ENCODE data around the gene BOLL. TPM values are rescaled to one million over a fixed set of nuclear protein-coding genes. Genes with fewer than 3 reads are reported as not detected.
A peak's percentile ranks its signal among the peaks of the same experiment; 100 is the strongest.
"Not testable (repeated sequence)": the region's sequence is repeated elsewhere in the genome, so short reads cannot be mapped to it uniquely, and the experiment has no call there.

Gene BOLL, protein sequence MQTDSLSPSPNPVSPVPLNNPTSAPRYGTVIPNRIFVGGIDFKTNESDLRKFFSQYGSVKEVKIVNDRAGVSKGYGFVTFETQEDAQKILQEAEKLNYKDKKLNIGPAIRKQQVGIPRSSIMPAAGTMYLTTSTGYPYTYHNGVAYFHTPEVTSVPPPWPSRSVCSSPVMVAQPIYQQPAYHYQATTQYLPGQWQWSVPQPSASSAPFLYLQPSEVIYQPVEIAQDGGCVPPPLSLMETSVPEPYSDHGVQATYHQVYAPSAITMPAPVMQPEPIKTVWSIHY
- total RNA-seq: 0.62 TPM
- 1 to 10 TPM in 7 of 8 donors, under 1 TPM in 1; 0.89 to 1.7 (median 1.4) TPM for polyA plus RNA-seq (ENCODE audit: insufficient read depth in 1 of 8, insufficient read length in 8 of 8, low replicate concordance in 1 of 8)
- long read RNA-seq, donor 1: 0 reads
- long read RNA-seq, donor 2: 0 reads
- long read RNA-seq, donor 3: 0 reads
- long read RNA-seq, donor 4, partial matches to known transcripts: 0 of 1 reads
- long read RNA-seq, donor 4, other reads (novel, unspliced or antisense): 0 of 1 reads
- long read RNA-seq, donor 5: 0 reads
- long read RNA-seq, donor 6: 0 reads
- long read RNA-seq, donor 7: 0 reads
- long read RNA-seq, donor 8: 0 reads
- long read RNA-seq, donor 9: 0 reads
- long read RNA-seq, donor 10: 0 reads
- long read RNA-seq, donor 11: 0 reads

DNA sequence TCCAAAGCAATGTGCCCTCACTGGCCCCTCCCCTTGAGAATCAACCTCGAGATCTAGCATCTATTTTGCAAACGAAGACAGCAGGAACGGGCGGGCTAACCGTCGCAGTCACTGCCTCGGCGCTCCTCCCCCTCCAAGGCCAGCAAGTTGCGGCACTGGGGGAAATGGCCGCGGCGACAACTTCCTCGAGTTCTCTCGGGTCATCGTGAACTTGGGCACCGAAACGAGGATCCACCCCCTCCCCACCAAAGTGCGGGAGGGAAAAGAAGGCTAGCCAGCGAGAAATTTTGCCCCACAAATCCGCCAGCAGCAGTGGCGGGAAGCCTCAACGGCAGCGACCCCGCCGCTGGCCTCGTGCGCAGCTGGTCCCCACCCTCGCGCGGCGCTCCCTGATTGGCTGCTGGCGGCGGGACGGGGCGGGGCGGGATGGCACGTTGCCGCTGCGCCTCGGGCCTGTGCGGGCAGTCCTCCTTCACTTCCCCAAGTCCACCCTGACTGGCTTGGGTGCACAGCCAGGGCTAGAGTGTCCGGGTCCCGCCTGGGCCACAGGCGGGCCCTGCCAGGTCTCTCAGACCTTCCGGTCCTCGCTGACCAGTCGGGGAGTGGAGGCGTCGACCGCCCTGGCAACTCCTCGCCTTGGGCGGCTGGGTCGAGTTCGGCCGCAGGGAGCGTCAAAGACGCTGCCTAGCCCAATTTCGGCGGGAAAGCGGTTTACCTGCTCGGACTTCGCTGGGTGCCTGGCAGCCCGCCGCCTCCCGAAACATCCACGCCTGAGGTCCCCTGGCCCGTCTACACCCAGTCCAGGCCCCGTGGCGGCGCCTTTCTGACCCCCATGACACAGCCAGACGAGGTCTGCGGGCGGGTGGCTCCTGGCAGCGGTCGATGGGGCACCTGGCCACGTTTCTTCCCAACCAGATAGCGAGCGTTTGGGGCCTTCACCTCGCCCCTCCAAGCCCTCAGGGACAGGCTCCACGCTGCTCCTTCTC is at the start of gene BOLL:
TSS of gene BOLL (minus strand) at position 364 of the 986 bp plus-strand sequence. CDS start 3,469 bp downstream, outside the sequence.
- peaks cover 20% of the 10 kb centered on the region for H3K27me3 ChIP-seq (ENCODE audit: control insufficient read depth, insufficient read depth, low read length)
- no peak for DNase-seq
- peaks cover 3% of the 10 kb centered on the region for H3K4me1 ChIP-seq (ENCODE audit: control insufficient read depth, insufficient read depth, low read length)
- no peak within 1 kb of the TSS for H3K27ac ChIP-seq (ENCODE audit: low read length)
- no peaks in the 10 kb centered on the region for H3K9me3 ChIP-seq (replicated peaks; ENCODE audit: control insufficient read depth, low read depth, low read length)
- peak within 1 kb of the TSS; percentile 51 for H3K4me3 ChIP-seq (ENCODE audit: low read length)
- WGBS (ENCODE audit: insufficient coverage): 89% methylated on average over 69 of the region's 80 CpGs
- no peaks in the 10 kb centered on the region for H3K36me3 ChIP-seq (ENCODE audit: control insufficient read depth, insufficient read depth, low read length)

DNA sequence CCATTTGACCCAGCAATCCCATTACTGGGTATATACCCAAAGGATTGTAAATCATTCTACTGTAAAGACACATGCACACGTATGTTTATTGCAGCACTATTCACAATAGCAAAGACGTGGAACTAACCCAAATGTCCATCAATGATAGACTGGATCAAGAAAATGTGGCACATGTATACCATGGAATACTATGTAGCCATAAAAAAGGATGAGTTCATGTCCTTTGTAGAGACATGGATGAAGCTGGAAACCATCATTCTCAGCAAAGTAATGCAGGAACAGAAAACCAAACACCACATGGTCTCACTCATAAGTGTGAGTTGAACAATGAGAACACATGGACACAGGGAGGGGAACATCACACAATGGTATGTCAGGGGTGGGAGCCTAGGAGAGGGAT is 49.7 kb upstream of the BOLL start:
- H3K27me3 ChIP-seq (ENCODE audit: control insufficient read depth, insufficient read depth, low read length); H3K4me3 ChIP-seq (ENCODE audit: low read length); H3K36me3 ChIP-seq (ENCODE audit: control insufficient read depth, insufficient read depth, low read length); H3K4me1 ChIP-seq (ENCODE audit: control insufficient read depth, insufficient read depth, low read length); H3K27ac ChIP-seq (ENCODE audit: low read length); H3K9me3 ChIP-seq (replicated peaks; ENCODE audit: control insufficient read depth, low read depth, low read length); DNase-seq: not testable (repeated sequence)
- no CpG with 5 or more reads among the region's 2 CpGs for WGBS (ENCODE audit: insufficient coverage)

DNA sequence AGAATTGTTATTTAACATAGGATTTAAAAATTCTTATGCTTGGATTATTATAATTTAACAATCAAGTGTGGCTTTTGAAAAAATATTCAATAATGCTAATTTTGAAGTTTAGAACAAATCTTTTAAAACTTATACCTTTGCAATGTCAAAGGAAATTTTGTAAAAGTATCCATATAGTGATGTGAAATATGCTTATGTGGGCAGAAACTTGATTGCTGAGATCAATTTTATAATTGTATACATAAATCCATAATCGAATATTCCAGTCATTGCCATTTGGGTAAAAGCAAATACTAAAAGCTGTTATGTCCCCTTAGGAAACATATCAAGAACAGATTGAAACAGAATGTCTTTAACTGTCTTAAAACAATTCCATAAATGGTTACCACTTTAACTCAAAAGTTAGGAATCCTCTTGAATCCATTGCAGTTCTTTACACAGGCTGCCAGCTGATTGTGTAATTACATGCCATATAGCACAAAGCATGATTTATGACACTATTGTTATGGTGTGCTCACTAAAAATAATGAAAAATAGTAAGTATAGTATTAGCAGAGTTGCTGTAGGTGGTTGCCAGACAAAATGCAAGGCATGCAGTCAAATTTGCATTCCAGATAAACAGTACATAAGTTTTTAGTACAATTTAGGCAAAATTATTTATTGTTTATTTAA is 43.5 kb upstream of the BOLL start:
- WGBS (ENCODE audit: insufficient coverage): no CpG with 5 or more reads among the region's 1 CpG
- H3K9me3 ChIP-seq (replicated peaks; ENCODE audit: control insufficient read depth, low read depth, low read length): no peaks in the 10 kb centered on the region

DNA sequence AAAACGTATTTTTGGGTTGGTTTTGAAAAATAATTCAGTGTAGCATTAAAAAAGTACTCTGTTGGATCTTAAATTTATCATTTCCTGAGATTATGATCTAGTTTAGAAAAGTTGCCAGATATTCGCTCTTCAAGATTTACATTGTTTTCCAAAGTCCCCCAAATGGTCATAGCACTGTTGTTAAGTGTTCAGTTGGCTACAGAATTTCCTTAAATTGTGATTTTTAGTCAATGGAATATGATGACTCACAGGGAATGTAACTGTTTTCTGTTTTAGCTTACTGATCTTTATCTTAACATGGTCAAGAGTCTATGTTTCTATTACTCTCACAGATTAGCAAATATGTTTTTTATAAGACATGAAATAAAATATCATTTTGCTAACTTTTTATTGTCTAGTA is 42.5 kb upstream of the BOLL start:
- Histone ChIP-seq H3K4me1 (ENCODE audit: control insufficient read depth, insufficient read depth, low read length) (no peaks in the 10 kb centered on the region), H3K27me3 (ENCODE audit: control insufficient read depth, insufficient read depth, low read length) (no peaks in the 10 kb centered on the region), H3K4me3 (ENCODE audit: low read length) (no peak overlapping the region), H3K27ac (ENCODE audit: low read length) (no peak overlapping the region), H3K36me3 (ENCODE audit: control insufficient read depth, insufficient read depth, low read length) (no peaks in the 10 kb centered on the region), H3K9me3 (replicated peaks; ENCODE audit: control insufficient read depth, low read depth, low read length) (no peaks in the 10 kb centered on the region)
- no CpG with 5 or more reads among the region's 2 CpGs for WGBS (ENCODE audit: insufficient coverage)
- DNase-seq: peak; percentile 69

More for the DNA sequence above, 43.5 kb upstream of the BOLL start:
- Histone ChIP-seq H3K4me3 (ENCODE audit: low read length) (no peak overlapping the region), H3K4me1 (ENCODE audit: control insufficient read depth, insufficient read depth, low read length) (no peaks in the 10 kb centered on the region), H3K27ac (ENCODE audit: low read length) (no peak overlapping the region), H3K27me3 (ENCODE audit: control insufficient read depth, insufficient read depth, low read length) (no peaks in the 10 kb centered on the region), H3K36me3 (ENCODE audit: control insufficient read depth, insufficient read depth, low read length) (no peaks in the 10 kb centered on the region)
- DNase-seq: peak; percentile 33

DNA sequence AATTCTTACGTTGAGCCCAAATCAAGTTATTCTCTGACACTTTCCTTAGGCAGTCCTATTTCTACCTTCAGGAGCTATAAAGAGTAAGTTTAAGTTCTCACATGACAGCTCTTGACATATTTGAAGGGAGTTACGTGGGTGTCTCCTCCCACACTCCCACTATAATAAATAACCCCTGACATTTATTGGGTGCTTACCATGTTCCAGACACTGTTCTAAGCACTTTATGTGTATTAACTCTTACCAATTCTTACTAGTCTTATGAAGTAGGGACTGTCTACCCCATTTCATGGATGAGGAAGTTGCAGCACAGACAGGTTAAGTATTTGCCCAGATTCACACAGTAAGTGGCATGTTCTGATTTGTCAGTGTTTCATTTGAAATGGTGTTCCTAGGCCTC is 37.2 kb upstream of the BOLL start:
- no peaks in the 10 kb centered on the region for H3K9me3 ChIP-seq (replicated peaks; ENCODE audit: control insufficient read depth, low read depth, low read length)
- H3K27ac ChIP-seq (ENCODE audit: low read length): no peak overlapping the region
- H3K4me1 ChIP-seq (ENCODE audit: control insufficient read depth, insufficient read depth, low read length): no peaks in the 10 kb centered on the region
- H3K27me3 ChIP-seq (ENCODE audit: control insufficient read depth, insufficient read depth, low read length): no peaks in the 10 kb centered on the region
- no CpG with 5 or more reads among the region's 2 CpGs for whole genome bisulfite sequencing (ENCODE audit: insufficient coverage)
- no peak for DNase-seq
- H3K4me3 ChIP-seq (ENCODE audit: low read length): no peak overlapping the region
- no peaks in the 10 kb centered on the region for H3K36me3 ChIP-seq (ENCODE audit: control insufficient read depth, insufficient read depth, low read length)

DNA sequence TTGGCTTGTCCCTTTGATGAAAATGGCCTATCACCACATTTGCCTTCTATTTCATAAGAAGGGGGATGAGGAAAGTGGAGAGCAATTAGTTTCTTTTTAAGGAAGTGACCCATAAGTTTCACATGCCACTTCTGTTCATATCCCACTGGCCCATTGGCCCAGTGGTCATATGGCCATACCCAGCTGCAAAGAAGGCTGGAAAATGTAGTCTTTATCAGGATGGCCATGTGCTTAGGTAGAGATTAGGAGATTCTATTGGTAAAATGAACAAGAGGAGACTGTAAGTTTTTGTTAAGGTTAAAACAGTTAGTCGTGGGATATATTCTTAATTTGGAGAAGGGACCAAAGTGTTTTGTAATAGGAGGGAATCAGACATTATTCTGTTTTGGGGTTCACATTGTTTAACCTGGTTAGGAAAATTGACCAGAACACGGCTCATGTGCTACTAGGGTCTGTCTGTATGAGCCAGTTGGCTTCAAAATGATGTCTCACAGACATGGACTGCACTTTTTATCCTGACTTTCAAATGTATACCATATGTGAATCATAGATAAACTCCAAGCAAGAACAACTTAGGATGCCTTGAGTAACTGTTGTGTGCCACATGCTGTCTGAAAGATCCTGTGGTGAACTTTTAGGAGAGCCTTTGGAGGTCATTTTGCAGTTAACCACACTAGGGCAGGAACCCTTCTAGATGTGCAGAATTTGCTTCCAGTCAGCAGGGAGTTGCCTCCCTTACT is 36.6 kb upstream of the BOLL start:
- H3K4me1 ChIP-seq (ENCODE audit: control insufficient read depth, insufficient read depth, low read length): no peaks in the 10 kb centered on the region
- H3K36me3 ChIP-seq (ENCODE audit: control insufficient read depth, insufficient read depth, low read length): no peaks in the 10 kb centered on the region
- no peaks in the 10 kb centered on the region for H3K27me3 ChIP-seq (ENCODE audit: control insufficient read depth, insufficient read depth, low read length)
- no peaks in the 10 kb centered on the region for H3K9me3 ChIP-seq (replicated peaks; ENCODE audit: control insufficient read depth, low read depth, low read length)
- no peak overlapping the region for H3K4me3 ChIP-seq (ENCODE audit: low read length)
- no peak overlapping the region for H3K27ac ChIP-seq (ENCODE audit: low read length)
- DNase-seq: peak; percentile 42
- 83% methylated on average over 1 of the region's 2 CpGs for WGBS (ENCODE audit: insufficient coverage)

DNA sequence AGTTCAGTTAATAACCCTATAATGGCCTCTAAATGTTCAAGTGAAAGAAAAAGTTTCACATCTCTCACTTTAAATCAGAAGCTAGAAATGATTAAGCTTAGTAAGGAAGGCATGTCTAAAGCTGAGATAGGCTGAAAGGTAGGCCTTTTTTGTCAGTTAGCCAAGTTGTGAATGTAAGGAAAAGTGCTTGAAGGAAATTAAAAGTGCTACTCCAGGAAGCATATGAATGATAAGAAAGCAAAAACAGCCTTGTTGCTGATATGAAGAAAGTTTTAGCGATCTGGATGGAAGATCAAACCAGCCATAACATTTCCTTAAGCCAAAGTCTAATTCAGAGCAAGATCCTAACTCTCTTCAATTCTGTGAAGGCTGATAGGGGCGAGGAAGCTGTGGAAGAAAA is 29.4 kb upstream of the BOLL start:
- Histone ChIP-seq H3K36me3 (ENCODE audit: control insufficient read depth, insufficient read depth, low read length) (no peaks in the 10 kb centered on the region), H3K27ac (ENCODE audit: low read length) (no peak overlapping the region), H3K4me3 (ENCODE audit: low read length) (no peak overlapping the region), H3K9me3 (replicated peaks; ENCODE audit: control insufficient read depth, low read depth, low read length) (no peaks in the 10 kb centered on the region), H3K4me1 (ENCODE audit: control insufficient read depth, insufficient read depth, low read length) (no peaks in the 10 kb centered on the region), H3K27me3 (ENCODE audit: control insufficient read depth, insufficient read depth, low read length) (no peaks in the 10 kb centered on the region)
- no peak for DNase-seq
- WGBS (ENCODE audit: insufficient coverage): no CpG with 5 or more reads among the region's 2 CpGs

DNA sequence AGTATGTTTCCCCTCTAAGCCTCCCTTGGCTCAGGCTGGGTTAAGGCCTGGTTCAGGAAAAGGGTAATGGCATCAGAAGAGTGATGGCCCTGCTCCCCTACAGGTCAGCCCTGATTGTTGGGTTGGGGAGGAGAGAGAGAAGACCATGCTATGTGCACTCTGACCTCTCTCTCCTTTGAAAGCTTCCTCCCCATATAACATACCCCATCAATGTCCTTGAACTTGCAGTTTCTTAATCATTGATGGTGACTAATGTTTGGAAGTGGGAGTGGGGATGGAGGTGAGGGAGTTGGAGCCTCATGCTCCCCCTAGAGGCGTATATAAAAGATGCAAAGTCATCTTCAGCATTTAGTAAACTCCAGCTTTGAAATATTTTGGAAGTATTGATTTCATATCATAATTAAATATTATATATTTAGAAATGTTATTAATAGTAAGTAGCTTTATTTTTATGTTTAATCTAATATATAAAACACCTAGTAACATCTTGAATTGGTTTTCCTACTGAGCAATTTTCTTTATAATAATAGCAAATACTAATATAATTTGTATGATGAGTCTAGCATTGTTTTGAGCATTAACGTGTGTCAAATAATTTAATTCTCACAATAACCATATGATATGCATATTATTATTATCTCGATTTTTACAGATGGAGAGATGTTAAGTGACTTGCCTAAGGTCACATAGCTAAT is 28.1 kb upstream of the BOLL start:
- H3K9me3 ChIP-seq (replicated peaks; ENCODE audit: control insufficient read depth, low read depth, low read length): no peaks in the 10 kb centered on the region
- H3K36me3 ChIP-seq (ENCODE audit: control insufficient read depth, insufficient read depth, low read length): no peaks in the 10 kb centered on the region
- H3K27ac ChIP-seq (ENCODE audit: low read length): no peak overlapping the region
- no peak for DNase-seq
- H3K27me3 ChIP-seq (ENCODE audit: control insufficient read depth, insufficient read depth, low read length): no peaks in the 10 kb centered on the region
- no peak overlapping the region for H3K4me3 ChIP-seq (ENCODE audit: low read length)
- H3K4me1 ChIP-seq (ENCODE audit: control insufficient read depth, insufficient read depth, low read length): no peaks in the 10 kb centered on the region
- WGBS (ENCODE audit: insufficient coverage): no CpG with 5 or more reads among the region's 3 CpGs

DNA sequence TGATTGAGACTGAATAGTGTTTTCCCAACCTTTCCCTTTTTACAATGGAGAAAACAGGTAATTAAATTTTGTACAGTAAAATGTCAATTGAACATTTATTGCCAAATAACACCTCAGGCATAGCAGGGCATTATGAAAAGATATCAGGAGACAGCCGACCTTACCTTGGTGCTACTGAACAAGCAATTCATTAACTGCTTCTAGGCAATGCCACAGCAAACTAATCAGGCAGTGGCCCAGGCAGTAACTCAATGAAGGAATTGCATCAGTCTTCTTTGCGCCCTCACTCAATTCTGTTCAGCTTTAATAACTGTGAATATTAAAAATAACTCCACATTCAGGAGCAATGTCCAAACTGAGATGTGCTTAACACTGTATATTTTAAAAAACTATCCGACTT is 25.4 kb upstream of the BOLL start:
- no peaks in the 10 kb centered on the region for H3K4me1 ChIP-seq (ENCODE audit: control insufficient read depth, insufficient read depth, low read length)
- H3K36me3 ChIP-seq (ENCODE audit: control insufficient read depth, insufficient read depth, low read length): no peaks in the 10 kb centered on the region
- WGBS (ENCODE audit: insufficient coverage): no CpG with 5 or more reads among the region's 3 CpGs
- no peak for DNase-seq
- no peaks in the 10 kb centered on the region for H3K9me3 ChIP-seq (replicated peaks; ENCODE audit: control insufficient read depth, low read depth, low read length)
- H3K4me3 ChIP-seq (ENCODE audit: low read length): no peak overlapping the region
- H3K27me3 ChIP-seq (ENCODE audit: control insufficient read depth, insufficient read depth, low read length): peaks cover 5% of the 10 kb centered on the region
- H3K27ac ChIP-seq (ENCODE audit: low read length): no peak overlapping the region
